Left ventricle myocardium superior (tissue), 1 donor: ENCODE data around the gene ST6GAL1. TPM values are rescaled to one million over a fixed set of nuclear protein-coding genes. Genes with fewer than 3 reads are reported as not detected.
A peak's percentile ranks its signal among the peaks of the same experiment; 100 is the strongest.

ENCODE experiments used
- ATAC-seq: fragments of 200-7000 bp; cut with Tn5 transposase; one replicate; pipeline ENCODE4 v1.9.1; 2020; ENCODE audit warnings: mild to moderate bottlenecking, moderate library complexity
- DNase-seq: peaks from one replicate; pipeline ENCODE4 v3.0.0-alpha.2; 2020
- intact Hi-C: fragments of 100-400 bp; cut with micrococcal nuclease; formaldehyde crosslinking; loops from one replicate; pipeline ENCODE4 v1.11.0; 2022
- total RNA-seq: library from RNA; stranded (reverse); fragmentation: NEBNext Ultra II Directional; extraction: Animal tissue kit (Norgen Biotek cat#: 25700); gene quantifications from one replicate; pipeline ENCODE4 v1.2.1, GENCODE V29; 2021
- donor health status: DM: no; HTN: yes; CAD: no; lungs with severe emphysema.

The ST6GAL1 gene
- total RNA-seq, 1 donor from 2014 or later: 75.9 TPM

DNA sequence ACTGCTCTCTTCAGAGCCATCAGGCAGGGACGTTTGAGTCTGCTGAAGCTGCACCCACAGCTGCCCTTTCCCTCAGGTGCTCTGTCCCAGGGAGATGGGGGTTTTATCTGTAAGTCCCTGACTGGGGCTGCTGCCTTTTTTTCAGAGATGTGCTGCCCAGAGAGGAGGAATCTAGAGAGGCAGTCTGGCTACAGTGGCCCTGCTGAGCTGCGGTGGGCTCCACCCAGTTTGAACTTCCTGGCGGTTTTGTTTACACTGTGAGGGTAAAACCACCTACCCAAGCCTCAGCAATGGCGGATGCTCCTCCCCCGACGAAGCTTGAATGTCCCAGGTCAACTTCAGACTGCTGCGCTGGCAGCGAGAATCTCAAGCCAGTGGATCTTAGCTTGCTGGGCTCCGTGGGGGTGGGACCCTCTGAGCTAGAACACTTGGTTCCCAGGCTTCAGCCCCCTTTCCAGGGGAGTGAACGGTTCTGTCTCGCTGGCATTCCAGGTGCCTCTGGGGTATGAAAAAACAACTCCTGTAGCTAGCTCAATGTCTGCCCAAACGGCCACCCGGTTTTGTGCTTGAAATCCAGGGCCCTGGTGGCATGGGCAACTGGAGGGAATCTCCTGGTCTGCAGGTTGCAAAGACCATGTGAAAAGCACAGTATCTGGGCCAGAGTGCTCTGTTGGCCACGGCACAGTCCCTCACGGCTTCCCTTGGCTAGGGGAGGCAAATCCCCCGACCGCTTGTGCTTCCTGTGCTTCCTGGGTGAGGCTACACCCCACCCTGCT lies 21.1 kb upstream of the ST6GAL1 start:
- intact Hi-C loops: no loop called here
- no peak for DNase-seq
- ATAC-seq: no peak

DNA sequence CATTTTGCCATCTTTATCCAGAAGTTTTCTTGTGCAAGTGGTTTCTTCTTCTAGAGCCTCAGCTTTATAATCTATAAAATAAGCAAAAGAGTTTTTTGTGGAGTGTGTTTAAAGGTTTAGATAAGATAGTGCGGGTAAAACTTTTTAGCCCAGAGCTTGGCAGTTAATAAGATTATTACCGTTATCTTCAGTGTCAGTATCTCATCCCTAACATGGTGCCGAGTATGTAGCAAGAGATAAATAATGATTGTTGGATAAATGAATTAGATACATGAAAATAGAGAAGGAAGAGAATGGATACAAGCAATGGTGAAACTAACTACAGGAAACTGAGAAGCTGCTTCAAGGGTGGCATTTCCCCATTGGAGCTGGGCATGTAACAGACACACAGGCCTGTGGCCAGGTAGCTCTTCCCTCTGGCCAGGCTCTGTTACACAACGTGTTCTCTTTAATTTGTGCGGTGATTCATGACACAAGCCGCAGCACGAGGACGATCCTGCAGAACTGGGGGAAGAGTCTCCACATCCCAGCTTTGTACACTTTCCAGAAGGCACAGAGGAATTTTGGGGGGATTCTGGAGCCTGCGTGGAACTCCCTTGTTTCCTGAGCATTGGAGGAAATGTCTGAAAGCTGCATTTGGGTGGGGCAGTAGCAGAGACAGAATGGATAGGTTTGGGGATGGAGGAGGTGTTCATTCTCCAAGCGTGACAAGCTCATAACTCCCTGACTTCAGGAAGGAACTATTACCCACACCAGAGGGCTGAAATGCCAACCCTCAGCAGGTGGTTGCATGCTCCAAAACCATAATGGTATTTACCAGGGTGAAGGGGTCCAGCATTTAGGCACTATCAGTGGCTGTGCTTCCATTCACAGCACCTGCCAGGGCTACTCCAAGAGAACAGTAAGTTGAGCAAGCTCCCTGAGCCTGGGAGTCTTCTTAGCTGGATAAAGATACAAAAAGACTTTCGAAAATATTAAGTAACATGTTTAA lies 14.2 kb upstream of the ST6GAL1 start:
- no peak for DNase-seq
- ATAC-seq: no peak
- intact Hi-C loops: no loop called here

DNA sequence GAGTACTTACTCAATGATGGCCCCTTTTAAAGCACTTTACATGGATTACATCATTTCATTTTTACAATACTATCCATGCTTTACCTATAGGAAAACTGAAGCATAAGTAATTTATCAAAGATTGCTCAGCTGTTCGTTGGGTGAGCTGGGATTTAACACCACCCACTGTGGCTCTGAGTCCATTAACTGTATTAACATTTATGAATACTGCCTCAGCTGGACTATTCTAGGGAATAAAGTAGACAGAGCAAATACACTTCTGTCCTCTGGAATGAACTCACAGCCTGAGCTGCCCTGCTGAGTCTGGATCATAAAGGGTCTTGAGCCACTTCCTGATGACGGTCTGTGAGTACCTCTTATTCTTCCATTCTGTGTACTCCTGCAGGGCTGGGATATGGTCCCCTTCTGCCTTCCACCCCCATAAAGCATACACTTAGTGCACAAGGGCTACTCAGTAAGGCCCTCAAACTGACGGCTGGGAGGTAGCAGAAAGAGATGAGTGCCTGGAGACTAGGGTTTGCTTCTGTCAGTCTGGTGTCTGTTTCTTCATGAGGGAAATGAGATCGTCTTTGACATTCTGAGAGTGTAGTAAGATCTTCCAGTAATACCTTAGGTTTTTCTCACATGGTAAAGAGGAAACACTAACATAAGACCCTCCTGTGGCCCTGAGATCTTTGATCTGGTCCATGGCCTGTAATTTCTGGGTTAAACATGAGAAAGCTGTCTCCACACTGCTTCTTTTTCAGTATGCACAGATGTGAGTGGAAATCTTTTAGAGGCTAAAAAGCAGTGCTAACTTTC lies 12.6 kb upstream of the ST6GAL1 start:
- ATAC-seq (no peak), DNase-seq (no peak)
- intact Hi-C loops: no loop called here

DNA sequence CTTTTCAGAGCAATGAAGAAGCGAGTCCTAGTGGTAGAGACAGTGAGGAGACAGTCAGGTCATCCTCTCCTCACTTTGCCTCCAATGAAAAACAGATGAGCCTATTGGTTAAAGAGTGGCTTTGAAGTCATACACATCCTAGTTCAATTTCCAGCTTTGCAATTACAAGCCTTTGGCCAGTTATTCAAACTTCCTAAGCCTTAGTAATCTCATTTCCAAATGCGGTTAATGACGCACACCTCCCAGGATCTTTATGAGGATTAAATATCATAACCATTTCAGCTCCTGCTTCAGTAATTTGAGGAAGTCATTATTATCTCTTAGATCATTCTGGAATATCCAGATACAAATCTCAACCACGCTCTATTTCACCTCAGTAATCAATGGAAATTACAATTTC lies 10.0 kb upstream of the ST6GAL1 start:
- intact Hi-C loops: loop anchor here (10.0 kb wide), 1 partner anchor 66 kb away; no protein-coding TSS in a partner anchor
- no peak for DNase-seq
- ATAC-seq: no peak

DNA sequence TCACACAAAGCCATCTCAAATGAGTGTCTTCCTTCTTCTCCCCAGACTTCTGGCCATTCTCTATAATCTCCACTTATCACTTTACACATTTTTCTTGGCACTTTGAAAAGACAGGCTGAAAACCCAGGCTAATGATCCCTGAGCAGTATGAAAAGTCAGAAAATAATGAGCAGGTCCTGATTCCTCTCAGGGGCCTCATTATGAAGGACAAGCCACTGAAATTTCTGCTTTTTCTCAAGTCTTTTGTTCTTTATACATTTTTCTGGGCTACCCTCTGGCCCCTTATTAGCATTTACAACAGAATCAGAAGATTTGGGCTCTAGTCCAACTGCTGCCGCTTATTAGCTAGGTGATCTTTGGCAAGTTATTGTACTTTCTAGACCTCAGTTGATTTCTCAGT lies 9.5 kb upstream of the ST6GAL1 start:
- DNase-seq: no peak
- no peak for ATAC-seq
- intact Hi-C loops: loop anchor here (10.0 kb wide), 1 partner anchor 66 kb away; no protein-coding TSS in a partner anchor

DNA sequence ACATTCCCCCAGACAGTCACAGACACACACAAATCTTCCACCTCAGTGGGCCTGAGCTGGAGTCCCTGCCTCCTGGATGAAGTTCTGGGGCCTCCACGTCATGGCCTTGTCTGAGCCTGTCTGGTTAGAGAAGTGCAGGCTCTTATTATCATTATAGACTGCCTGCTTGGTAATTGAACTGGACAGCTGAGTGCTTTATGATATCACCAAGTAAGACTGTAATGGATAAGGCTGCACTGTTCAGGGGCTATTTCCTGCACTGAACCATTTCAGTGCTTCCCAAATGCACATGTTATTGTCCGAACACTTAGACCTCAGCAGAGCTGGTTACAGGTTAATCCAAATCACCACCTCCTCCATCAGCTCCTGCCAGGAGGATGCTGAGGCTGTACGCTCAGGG lies 8.7 kb upstream of the ST6GAL1 start:
- no peak for DNase-seq
- intact Hi-C loops: loop anchor here (10.0 kb wide), 1 partner anchor 67 kb away; no protein-coding TSS in a partner anchor
- no peak for ATAC-seq

DNA sequence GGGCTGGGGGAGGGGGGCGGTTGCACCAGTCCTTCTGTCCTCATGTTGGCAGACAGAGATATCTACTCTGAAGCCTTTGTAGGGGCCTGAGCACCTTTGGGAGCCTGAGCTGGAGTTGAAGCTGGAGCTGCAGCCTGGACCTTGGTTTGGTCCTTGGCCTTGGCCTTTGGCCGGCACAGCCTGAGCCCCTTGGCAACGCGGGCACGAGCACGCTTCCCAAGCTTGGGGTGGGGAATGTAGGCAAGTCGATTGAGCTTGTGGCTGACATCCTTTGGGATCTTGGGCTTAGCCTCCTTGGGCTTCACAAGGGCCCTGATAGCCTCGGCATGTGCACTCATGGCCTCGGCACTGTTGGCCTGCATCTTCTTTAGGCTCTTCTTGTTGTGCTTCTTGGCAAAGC lies 8.1 kb upstream of the ST6GAL1 start:
- no peak for DNase-seq
- intact Hi-C loops: loop anchor here (10.0 kb wide), 1 partner anchor 67 kb away; no protein-coding TSS in a partner anchor
- ATAC-seq: no peak

DNA sequence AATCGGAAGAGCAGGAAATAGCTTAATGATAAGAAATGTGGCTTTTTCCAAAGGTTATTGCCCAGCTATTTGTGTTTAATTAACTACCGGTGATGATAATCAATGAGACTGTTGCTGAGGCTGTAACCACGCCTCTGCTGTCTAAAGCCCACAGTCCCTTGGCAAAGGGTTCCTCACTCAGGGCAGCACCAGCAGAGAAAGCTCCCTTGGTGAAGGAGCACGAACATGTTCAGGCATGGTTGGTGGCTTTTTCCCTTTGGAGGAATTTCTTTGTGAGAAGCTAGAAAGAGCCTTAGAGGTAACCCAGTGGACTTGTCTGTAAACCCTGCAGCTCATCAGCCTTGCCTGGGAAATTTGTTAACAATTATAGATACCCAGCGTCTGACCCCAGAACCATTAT lies 7.5 kb upstream of the ST6GAL1 start:
- ATAC-seq (no peak), DNase-seq (no peak)
- intact Hi-C loops: loop anchor here (10.0 kb wide), 1 partner anchor 68 kb away; no protein-coding TSS in a partner anchor

DNA sequence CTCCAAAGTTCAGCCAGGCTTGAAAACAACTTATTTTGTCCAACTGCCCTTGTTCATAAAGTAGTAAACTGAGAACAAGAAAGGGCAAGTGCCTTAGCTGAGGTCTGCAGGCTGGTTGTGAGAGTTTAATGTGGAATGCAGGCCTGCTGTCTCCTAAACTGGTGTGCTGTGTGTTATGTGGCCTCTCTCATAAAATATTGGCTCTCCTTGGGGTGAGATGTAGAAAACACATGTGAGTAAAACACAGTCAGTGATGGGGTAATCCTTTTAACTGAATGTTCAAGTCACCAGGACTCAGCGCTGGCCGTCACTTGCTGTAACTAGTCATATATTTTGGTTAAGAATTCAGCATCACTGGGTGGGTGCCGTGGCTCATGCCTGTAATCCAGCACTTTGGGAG lies 7.1 kb upstream of the ST6GAL1 start:
- DNase-seq (no peak), ATAC-seq (no peak)
- intact Hi-C loops: loop anchor here (10.0 kb wide), 1 partner anchor 68 kb away; no protein-coding TSS in a partner anchor

DNA sequence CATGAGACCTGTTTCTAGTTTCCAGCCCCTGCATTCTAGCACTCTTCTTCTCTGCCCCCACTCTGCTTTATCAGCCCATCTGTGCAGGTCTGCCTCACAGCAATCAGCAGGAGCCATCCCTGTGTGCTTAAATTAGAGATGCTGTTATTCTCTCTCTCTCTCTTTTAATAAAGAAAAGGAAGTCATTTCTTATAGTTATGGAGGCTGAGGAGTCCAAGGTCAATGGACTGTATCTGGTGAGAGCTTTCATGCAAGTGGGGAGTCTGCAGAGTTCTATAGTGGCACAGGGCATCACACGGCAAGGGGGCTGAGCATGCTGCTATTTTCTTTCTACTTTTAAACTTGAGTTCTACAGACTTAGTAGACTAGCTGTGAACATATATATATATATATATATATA lies 4.5 kb upstream of the ST6GAL1 start:
- DNase-seq: no peak
- ATAC-seq: no peak
- intact Hi-C loops: loop anchor here (10.0 kb wide), 1 partner anchor 71 kb away; no protein-coding TSS in a partner anchor

DNA sequence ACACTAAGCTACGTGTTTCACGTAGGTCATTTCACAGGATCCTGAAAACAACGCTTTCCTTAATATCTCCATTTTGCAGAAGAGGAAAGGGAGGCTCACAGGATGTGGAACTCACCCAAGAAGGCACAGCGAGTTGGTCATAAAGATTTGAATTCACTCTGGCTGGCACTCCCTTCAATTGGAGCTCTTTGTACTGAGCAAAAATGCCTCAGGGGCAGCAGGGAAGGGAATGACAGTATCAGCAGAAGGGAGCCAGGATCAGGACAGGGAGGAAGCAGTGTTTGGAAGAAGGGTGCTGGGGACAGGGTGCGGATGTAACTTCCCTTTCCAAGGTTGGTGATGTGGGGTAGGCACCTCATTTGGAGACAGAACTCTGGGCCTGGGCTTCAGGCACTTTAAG lies 1.1 kb upstream of the ST6GAL1 start:
- intact Hi-C loops: loop anchor here (10.0 kb wide), 1 partner anchor 74 kb away; no protein-coding TSS in a partner anchor
- no peak for ATAC-seq
- no peak for DNase-seq

DNA sequence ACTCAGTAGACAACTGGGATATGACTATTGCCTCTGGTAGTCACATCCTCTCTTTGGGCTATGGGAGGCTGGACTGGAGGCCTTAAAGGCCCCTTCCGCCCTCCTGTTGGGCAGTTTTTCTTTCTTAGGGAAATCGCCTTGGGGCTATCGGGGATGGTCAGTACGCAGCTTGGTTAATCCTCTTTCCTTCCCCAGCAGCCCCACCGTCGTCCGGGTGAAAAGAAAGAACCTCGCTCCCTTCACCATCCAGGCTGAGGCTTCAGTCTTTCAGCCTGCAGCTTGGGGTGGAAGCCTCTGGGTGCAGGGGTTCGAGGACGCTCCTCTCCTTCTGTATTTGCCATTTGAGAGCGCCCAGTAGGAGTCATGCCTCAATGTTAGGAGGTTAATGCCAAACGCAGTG lies 641 bp upstream of the ST6GAL1 start:
- DNase-seq (no peak), ATAC-seq (no peak)
- intact Hi-C loops: loop anchor here (10.0 kb wide), 1 partner anchor 75 kb away; no protein-coding TSS in a partner anchor

DNA sequence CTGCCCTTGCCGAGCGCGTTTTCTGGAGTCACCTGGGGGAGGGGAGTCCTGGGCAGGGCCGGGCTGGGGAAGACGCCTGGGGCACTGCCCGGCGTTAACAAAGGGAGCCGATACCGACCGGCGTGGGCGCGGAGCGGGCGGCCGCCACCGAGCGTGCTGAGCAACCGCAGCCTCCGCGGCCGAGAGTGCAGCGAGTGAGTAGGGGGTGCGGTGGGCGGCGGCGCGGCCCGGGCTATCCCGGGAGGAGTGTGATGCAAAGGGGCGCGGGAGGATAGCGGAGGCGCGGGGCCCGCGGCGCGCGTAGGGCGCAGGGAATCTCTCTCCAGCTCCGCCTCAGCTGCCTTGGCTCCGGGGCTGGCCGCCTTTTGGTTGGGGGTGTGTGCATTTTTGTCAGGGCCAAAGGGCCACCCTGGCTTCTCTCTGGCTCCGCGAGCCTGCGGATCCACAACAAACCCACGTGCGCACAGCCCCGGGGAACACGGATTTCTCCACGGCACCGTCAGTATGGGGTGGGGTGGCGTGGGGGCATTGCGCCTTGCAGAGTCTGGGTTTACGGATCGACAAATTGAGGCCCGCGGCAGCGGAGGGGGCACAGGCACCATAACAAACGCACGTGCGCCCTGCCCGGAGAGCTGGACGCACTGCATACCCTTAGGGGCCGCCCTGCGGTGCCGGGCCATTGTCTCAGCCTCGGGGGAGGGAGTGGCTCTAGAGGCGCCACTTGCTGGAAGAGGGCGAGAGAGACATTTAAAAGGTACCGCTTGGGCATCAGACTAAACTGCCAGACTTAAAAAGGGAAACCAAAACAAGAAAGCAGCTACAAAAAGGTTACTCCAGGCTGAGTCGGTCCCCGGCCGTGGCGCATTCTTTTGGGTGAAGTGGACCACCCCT lies 560 bp downstream of the ST6GAL1 start:
- ATAC-seq: peak; percentile 86
- intact Hi-C loops: no loop called here
- DNase-seq: peak; percentile 84

DNA sequence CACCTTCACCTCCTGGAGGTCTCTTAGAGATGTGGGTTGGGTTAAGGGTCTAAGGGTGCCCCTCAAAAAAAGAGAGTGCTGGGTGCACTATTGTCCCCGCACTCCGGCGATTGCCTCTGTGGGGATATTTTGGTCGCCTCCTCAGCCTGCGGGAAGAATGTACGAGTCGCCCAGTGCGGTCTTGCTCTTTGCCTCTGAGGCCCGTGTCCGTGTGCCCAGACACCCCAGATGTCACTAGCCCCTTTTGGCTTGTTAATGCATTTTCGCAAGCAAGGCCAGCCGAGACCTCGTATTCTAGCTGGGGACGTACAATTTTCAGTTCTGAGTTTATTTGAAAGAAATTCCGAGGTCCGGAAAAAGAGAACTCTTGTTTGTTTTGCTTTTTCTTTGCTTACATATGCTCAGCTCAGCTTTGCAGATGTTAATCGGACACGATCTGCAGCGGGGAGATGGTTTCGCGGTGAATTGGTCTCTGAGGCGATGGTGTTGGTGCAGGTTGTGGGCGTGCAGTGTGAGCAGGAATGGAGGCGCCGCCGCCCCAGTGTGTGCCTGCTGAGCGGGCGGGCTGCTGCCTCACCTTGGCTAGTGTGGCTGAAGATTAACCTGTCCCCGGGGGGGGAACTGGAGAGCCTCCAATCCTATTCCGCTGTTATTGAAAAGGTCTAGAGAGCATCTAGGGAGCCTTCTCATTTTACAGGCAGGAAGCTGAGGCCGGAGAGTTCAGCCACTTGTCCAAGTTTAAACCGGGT lies 1.4 kb downstream of the ST6GAL1 start:
- peak; percentile 53 for ATAC-seq
- intact Hi-C loops: no loop called here
- peak; percentile 78 for DNase-seq

DNA sequence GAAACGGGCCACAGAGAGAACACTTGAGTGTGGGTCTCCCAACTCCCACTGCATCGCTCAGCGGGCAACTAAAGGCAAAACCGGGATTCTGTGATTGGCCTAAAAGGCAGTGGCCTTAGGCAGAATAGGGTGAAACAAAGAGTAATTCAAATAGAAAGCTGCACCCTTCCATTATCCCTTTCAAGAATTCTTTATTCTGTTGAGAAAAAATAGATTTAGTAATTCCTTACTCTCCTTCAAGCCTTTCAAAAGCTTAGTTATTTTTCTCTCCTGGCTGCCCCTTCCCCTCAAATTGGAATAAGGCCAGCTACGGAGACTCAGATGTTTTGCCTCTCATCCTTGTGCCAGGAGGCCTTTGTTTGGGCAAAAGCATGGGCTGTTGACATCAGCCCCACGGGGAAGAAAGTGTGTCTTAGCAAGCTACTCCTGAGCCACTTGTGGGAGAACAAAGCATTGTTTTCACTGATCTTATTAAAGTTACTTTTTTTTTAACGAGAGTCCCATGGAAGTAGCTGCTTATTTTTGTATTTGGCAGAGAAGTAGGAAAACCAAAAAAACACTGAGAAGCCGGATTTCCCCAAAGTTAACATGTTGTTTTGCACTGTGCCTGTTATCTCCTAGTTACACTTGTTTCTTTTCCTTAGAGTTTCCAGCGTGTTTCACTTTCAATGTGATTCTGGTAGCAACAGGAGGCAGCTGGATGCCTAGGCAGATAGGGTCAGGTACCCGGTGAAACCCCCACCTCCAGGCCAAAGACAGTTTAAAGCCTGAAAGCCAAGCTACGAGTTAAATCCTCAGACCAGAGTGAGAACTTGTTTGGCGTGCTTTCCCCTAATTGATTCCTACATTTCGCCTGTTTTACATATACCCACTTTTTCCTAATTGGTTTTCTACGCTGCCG lies 2.2 kb downstream of the ST6GAL1 start:
- DNase-seq (no peak), ATAC-seq (no peak)
- intact Hi-C loops: no loop called here

DNA sequence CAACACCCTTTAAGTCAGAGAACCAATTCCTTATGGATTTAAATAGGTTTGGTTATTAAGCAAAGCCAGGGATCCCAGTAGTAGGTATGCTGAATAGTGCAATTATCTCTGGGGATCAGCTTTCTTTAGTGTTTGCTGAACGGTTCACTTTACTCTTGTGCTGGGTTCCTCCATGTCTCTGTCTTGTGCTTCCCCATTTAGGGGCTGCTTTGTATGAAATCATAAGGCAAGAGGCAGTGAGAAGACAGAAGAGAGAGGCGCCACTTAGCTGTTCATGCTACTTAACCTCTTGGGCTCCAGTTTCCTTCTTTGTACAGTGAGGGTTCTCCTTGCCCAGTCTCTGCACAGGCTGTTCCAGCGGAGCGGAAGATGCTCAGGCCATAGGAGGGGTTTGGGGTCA lies 3.5 kb downstream of the ST6GAL1 start:
- intact Hi-C loops: no loop called here
- no peak for DNase-seq
- no peak for ATAC-seq
